Osteocyte (in vitro differentiated cells): ENCODE measurements around the gene MED13L. TPM values are rescaled to one million over a fixed set of nuclear protein-coding genes. Genes with fewer than 3 reads are reported as not detected.

Experiments
- DNase-seq: peaks from one replicate; pipeline ENCODE4 v3.0.0; 2021; ENCODE audit warnings: mixed read lengths; ENCODE audit not compliant: unreplicated experiment; ENCODE audit errors: extremely low spot score
- H3K27ac Mint-ChIP-seq: one replicate; pipeline ENCODE4 v1.8.0; 2021; ENCODE audit warnings: mild to moderate bottlenecking, mixed read lengths; ENCODE audit not compliant: unreplicated experiment
- H3K27me3 Mint-ChIP-seq: one replicate; pipeline ENCODE4 v1.8.0; 2021; ENCODE audit warnings: mixed read lengths; ENCODE audit not compliant: unreplicated experiment
- H3K36me3 Mint-ChIP-seq: one replicate; pipeline ENCODE4 v1.8.0; 2021; ENCODE audit warnings: mixed read lengths; ENCODE audit not compliant: unreplicated experiment
- H3K4me1 Mint-ChIP-seq: one replicate; pipeline ENCODE4 v1.8.0; 2021; ENCODE audit warnings: mixed read lengths; ENCODE audit not compliant: unreplicated experiment
- H3K4me3 Mint-ChIP-seq: one replicate; pipeline ENCODE4 v1.8.0; 2021; ENCODE audit warnings: mild to moderate bottlenecking, moderate library complexity, mixed read lengths; ENCODE audit not compliant: unreplicated experiment
- H3K9me3 Mint-ChIP-seq: one replicate; pipeline ENCODE4 v1.8.0; 2021; ENCODE audit warnings: mixed read lengths; ENCODE audit not compliant: unreplicated experiment
- total RNA-seq: library from RNA; stranded (reverse); gene quantifications from 2 replicates; pipeline ENCODE4 v1.2.1, GENCODE V29; 2021
- TF ChIP-seq, protein P1 (sequence below): fragments of 200-600 bp; sonication (generic); IDR thresholded peaks from 2 replicates; pipeline ENCODE4 v1.5.0; 2021; ENCODE audit warnings: antibody characterized with exemption, mild to moderate bottlenecking, moderate library complexity

Gene MED13L
- total RNA-seq, 1 donor from 2014 or later, result 229 TPM

DNA sequence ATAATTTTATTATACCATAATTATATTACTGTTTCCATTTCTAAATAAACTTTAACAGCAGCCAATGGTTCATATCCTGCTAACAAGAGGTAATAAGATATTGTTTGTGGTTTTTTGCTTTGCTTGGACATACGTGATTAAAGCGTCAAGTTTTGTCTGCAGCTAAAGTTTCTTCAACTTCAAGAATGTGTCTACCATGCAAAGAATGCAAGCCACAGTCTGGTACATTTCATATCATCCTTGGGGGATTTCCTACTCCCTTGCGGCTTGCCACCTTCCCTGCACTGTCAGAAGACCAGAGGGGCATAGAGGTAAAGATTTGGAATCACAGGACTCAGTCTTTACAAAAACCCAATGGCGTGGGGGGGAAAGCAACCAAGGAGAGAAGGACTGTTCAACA lies 125.2 kb downstream of the MED13L start:
- TF ChIP-seq, protein P1, sequence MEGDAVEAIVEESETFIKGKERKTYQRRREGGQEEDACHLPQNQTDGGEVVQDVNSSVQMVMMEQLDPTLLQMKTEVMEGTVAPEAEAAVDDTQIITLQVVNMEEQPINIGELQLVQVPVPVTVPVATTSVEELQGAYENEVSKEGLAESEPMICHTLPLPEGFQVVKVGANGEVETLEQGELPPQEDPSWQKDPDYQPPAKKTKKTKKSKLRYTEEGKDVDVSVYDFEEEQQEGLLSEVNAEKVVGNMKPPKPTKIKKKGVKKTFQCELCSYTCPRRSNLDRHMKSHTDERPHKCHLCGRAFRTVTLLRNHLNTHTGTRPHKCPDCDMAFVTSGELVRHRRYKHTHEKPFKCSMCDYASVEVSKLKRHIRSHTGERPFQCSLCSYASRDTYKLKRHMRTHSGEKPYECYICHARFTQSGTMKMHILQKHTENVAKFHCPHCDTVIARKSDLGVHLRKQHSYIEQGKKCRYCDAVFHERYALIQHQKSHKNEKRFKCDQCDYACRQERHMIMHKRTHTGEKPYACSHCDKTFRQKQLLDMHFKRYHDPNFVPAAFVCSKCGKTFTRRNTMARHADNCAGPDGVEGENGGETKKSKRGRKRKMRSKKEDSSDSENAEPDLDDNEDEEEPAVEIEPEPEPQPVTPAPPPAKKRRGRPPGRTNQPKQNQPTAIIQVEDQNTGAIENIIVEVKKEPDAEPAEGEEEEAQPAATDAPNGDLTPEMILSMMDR, result no peak
- Mint-ChIP-seq H3K9me3 (no peaks in the 10 kb centered on the region), H3K27me3 (no peaks in the 10 kb centered on the region), H3K4me1 (peaks cover 70% of the 10 kb centered on the region), H3K27ac (peak overlapping the region; percentile 85), H3K4me3 (peak overlapping the region; percentile 31), H3K36me3 (no peaks in the 10 kb centered on the region)
- no peak for DNase-seq

DNA sequence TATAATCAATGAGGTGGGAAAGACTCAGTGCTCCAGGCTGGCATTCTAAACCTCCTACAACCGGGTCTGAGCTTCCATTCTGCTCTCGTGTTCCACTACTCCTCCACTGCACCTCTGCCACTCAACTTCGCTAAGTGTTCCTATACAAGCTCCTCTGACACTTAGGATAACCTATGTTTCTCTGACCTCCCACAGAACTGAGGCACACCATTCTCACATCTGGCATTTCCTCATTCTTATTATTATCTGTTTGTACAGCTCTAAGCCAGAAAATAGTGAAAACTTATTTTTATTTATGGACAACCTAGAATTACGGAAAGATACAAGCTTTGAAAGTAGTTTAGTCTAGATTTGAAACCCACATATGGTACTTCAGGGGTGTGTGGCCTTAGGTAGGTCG lies 127.0 kb downstream of the MED13L start:
- Mint-ChIP-seq H3K27me3 (no peaks in the 10 kb centered on the region), H3K4me1 (peaks cover 66% of the 10 kb centered on the region), H3K9me3 (no peaks in the 10 kb centered on the region), H3K4me3 (no peak overlapping the region), H3K36me3 (no peaks in the 10 kb centered on the region), H3K27ac (peak overlapping the region; percentile 19)
- TF ChIP-seq, protein P1, result no peak
- DNase-seq, result no peak

DNA sequence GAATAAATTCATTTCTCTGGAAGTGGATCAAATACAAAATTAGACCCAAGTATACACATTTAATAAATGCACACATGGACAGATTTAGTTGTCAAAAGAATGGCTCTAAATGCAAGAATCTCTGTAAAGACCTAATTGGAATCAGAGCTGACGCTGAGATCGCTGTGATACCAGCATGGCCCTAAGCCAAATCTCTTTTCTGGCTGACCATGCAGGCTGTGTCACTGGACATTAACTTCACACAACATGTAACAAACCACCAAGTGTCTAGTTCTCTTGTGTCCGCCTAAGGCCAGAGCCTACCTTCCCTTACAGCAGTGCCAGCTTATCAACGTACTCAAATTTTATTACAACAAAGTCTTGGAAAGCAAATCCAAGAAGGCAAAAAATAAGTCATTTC lies 127.5 kb downstream of the MED13L start:
- Mint-ChIP-seq H3K4me3 (no peak overlapping the region), H3K27ac (peak overlapping the region; percentile 19), H3K4me1 (peaks cover 65% of the 10 kb centered on the region), H3K9me3 (no peaks in the 10 kb centered on the region), H3K36me3 (no peaks in the 10 kb centered on the region), H3K27me3 (no peaks in the 10 kb centered on the region)
- no peak for DNase-seq
- TF ChIP-seq, protein P1, result no peak

DNA sequence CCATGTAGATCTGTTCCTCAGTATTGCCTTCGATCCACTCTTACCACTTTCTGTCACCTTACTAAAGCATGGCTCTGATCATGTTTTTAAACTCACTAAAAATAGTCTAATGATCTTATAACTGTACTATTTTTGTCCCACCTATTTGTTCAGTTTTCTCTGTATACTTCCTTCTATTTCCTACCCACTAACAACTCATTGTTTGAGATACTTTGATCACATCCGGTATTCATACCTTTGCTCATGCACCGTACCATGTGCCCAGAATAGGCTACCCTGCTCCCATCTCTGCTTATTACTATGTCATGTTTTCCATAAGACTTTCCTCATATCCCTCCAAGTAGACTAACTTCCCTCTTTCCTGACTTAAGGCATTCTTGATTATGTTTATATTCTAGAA lies 128.6 kb downstream of the MED13L start:
- H3K27ac Mint-ChIP-seq, result peak overlapping the region; percentile 19
- no peaks in the 10 kb centered on the region for H3K36me3 Mint-ChIP-seq
- H3K4me3 Mint-ChIP-seq, result no peak overlapping the region
- TF ChIP-seq, protein P1, result no peak
- H3K27me3 Mint-ChIP-seq, result no peaks in the 10 kb centered on the region
- H3K4me1 Mint-ChIP-seq, result peaks cover 73% of the 10 kb centered on the region
- H3K9me3 Mint-ChIP-seq, result no peaks in the 10 kb centered on the region
- DNase-seq, result no peak

DNA sequence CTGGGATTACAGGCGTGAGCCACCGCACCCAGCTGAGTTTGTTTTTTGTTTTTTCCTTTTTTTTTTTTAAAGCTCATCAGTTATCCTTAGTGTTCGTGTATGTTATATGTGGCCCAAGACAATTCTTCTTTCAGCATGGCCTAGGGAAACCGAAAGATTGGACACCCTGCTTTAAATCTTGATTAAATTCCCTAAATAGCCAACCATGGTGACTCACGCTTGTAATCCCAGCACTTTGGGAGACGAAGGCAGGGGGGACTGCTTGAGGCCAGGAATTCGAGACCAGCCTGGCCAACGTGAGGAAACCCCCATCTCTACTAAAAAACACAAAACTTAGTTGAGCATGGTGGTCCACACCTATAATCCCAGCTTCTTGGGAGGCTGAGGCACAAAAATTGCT lies 131.1 kb downstream of the MED13L start:
- no peaks in the 10 kb centered on the region for H3K27me3 Mint-ChIP-seq
- H3K27ac Mint-ChIP-seq, result peak overlapping the region; percentile 10
- H3K36me3 Mint-ChIP-seq, result no peaks in the 10 kb centered on the region
- H3K4me1 Mint-ChIP-seq, result peaks cover 74% of the 10 kb centered on the region
- H3K9me3 Mint-ChIP-seq, result no peaks in the 10 kb centered on the region
- H3K4me3 Mint-ChIP-seq, result no peak overlapping the region
- TF ChIP-seq, protein P1, result no peak
- no peak for DNase-seq
